Peyer's patch (tissue), 4 donors: ENCODE measurements around the gene RPL6.

ENCODE experiments used
- CTCF ChIP-seq, 6 experiments: fragments of 450-650 bp in 4 of 6; fragments of 200-600 bp in 2 of 6; sonication (generic) in 1 of 6; IDR thresholded peaks; one replicate each; pipeline ENCODE4 v1.5.1; 2017 to 2019; ENCODE audit warnings: antibody characterized with exemption in 6 of 6, mild to moderate bottlenecking in 3 of 6, moderate library complexity in 1 of 6
- POLR2A ChIP-seq, 2 donors: fragments of 450-650 bp; IDR thresholded peaks; one replicate each; pipeline ENCODE4 v1.5.1; 2017; ENCODE audit warnings: antibody characterized with exemption in 2 of 2, mild to moderate bottlenecking in 2 of 2, moderate library complexity in 2 of 2

- TF ChIP-seq CTCF (IDR thresholded peaks at IDR 0.05) = no peak
- TF ChIP-seq POLR2A (IDR thresholded peaks at IDR 0.05) = no peak
Measured at GRCh38 chr12:112393328-112393727, 16.1 kb downstream of the RPL6 start.
